Measurements from ENCODE around the gene AIFM3.

DNA sequence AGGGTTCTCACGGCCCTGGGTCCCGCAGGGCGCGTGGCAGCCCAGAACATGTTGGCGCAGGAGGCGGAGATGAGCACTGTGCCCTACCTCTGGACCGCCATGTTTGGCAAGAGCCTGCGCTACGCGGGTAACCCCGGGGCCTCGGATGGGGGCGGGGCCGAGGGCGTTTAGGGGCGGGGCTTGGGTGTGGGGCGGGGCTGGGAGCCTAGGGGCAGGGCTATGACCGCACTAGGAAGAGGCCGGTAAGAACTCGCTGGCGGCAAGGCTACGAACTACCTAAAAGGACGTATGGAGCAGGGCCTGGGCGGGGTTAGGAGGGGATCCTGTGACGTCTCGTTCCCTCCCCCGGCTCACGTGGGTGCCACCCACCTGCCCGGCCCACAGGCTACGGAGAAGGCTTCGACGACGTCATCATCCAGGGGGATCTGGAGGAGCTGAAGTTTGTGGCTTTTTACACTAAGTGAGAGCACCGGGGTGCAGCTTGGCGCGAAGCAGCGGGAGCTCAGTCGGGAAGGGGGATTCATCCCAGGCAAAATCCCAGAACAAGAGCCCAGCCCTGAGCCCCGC, 12.3 kb downstream of the AIFM3 start:
- TF ChIP-seq, protein P1, sequence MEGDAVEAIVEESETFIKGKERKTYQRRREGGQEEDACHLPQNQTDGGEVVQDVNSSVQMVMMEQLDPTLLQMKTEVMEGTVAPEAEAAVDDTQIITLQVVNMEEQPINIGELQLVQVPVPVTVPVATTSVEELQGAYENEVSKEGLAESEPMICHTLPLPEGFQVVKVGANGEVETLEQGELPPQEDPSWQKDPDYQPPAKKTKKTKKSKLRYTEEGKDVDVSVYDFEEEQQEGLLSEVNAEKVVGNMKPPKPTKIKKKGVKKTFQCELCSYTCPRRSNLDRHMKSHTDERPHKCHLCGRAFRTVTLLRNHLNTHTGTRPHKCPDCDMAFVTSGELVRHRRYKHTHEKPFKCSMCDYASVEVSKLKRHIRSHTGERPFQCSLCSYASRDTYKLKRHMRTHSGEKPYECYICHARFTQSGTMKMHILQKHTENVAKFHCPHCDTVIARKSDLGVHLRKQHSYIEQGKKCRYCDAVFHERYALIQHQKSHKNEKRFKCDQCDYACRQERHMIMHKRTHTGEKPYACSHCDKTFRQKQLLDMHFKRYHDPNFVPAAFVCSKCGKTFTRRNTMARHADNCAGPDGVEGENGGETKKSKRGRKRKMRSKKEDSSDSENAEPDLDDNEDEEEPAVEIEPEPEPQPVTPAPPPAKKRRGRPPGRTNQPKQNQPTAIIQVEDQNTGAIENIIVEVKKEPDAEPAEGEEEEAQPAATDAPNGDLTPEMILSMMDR (IDR thresholded peaks at IDR 0.05) = no peak
- TF ChIP-seq POLR2A (IDR thresholded peaks at IDR 0.05) = no peak

Data from lower leg skin (tissue), 3 donors.